Stimulated activated CD4-positive, alpha-beta T cell treated with anti-CD3 and anti-CD28 coated beads, TNF-alpha, amount 100 ng/mL, for 4 hours (primary cell): ENCODE data around the gene UGT2A1.

ENCODE experiments used
- DNase-seq, 3 experiments: peaks; one replicate each; pipeline ENCODE4 v3.0.0-alpha.2; 2020; ENCODE audit warnings: low read depth in 3 of 3

UGT2A1 gene

GRCh38 chr4:69589884-69590283 lies 63.2 kb downstream of the UGT2A1 start:
- DNase-seq: no peak

- DNase-seq: no peak
Observed at GRCh38 chr4:69584135-69584534, 68.9 kb downstream of the UGT2A1 start.

- no peak for DNase-seq
Observed at GRCh38 chr4:69583543-69583942, 69.5 kb downstream of the UGT2A1 start.

- DNase-seq: no peak
Observed at GRCh38 chr4:69577245-69577644, 75.8 kb downstream of the UGT2A1 start.

GRCh38 chr4:69576251-69576877 lies 76.7 kb downstream of the UGT2A1 start:
- no peak for DNase-seq

GRCh38 chr4:69568787-69569186 lies 84.3 kb downstream of the UGT2A1 start:
- no peak for DNase-seq

GRCh38 chr4:69563424-69563823 lies 89.6 kb downstream of the UGT2A1 start:
- no peak for DNase-seq

- DNase-seq: no peak
Observed at GRCh38 chr4:69549651-69550050, 103.4 kb downstream of the UGT2A1 start.

- no peak for DNase-seq
Observed at GRCh38 chr4:69546134-69546765, 106.8 kb downstream of the UGT2A1 start.
